NCI-H1694 treated with DMSO at 0.1 percent for 48 hours (cell line): Measurements from ENCODE around the gene SNCA.

ENCODE experiments used
- DNase-seq: peaks from one replicate; lab custom pipeline; 2025; lab: John Stamatoyannopoulos, UW

The SNCA gene

GRCh38 chr4:89754531-89754930 lies 82.4 kb downstream of the SNCA start:
- no peak for DNase-seq

- DNase-seq: peak; percentile 79
Measured at GRCh38 chr4:89753601-89754066, 83.3 kb downstream of the SNCA start.

GRCh38 chr4:89752932-89753598 lies 83.9 kb downstream of the SNCA start:
- peak; percentile 47 for DNase-seq

GRCh38 chr4:89751416-89751815 lies 85.5 kb downstream of the SNCA start:
- no peak for DNase-seq

DNA sequence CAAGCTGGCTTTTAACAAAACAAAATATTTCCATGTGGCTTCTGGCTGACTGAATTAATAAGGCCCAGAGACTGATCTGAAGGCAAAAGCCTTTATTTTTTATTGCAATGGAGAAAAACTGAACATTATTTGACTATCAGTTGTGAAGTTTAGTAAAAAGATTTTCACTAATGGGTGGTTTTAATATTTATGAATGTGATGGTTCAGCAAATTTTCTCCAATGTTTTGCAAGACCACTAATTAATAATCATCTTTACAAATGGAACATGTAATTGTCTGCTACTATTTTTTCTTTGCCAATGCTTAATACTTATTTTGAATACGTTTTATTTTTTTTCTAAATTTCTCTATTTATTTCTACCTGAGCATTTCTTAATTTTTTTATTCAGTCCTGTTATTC lies 90.6 kb downstream of the SNCA start:
- no peak for DNase-seq

DNA sequence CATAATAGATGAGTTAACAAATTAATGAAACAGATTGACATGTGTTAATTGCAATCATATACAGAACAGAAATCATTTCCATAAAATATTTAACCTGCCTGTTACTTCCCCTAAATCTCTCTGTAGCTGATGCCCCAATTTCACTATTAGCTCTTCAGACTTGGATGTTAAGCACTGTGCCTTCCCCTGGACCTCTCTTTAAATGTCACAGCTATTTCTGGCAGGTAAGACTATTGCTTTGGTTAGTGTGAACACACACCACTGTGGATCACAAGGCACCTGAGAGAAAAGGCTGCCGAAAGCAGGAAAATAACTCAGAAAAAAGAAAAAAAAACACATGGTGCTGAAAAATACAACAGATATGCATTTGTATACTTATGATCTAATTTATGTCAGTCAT lies 91.3 kb downstream of the SNCA start:
- DNase-seq: no peak

- no peak for DNase-seq
Measured at GRCh38 chr4:89744914-89745313, 92.0 kb downstream of the SNCA start.

GRCh38 chr4:89741768-89742167 lies 95.2 kb downstream of the SNCA start:
- DNase-seq: no peak

DNA sequence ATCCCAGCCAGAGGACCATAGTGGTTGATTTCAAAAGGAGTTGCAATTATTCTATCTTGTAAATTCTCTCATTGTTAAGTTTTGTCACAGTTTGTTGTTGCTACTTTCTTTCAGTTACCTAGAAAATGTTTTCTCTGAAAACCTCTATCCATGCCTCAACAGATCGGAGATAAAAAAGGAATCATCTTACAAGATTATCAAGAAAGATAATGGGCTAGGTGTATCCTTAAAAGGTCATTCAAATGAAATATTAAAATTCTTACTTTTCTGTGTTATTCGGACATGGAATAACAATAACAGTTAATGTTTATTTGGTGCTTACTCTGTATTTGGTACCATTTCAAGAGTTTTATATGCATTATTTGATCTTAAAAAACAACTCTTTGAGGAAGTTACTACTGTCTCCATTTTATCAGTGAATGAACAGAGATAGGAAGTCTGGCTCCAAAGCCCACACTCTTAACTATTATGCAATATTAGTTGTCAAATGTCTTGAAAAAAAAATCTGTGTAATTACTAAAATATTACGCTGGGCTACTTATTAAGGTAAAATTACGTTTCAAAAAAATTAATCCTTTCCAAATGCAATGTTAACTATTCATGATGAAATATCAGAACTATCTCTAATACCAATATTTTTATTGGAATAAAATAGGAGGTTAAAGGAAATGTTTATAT lies 97.5 kb downstream of the SNCA start:
- DNase-seq: no peak

DNA sequence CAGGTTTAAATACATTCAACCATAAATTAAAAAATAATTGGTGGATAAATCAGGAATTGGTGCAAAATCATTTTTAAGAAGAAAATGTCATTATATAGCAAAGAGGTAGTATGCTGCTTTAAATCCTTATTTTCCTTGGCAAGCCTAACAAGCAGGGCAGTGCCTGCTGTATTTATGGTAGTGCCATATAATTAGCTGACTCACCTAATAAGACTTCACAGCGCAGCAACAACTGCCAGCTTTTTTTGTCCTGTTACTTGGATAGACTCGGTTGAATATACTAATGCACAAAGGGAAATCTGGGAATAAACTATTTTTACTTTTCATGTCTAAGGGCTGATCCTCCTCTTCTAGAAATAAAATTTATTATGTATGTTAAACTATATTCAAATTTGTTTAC lies 99.1 kb downstream of the SNCA start:
- peak; percentile 34 for DNase-seq

- no peak for DNase-seq
Measured at GRCh38 chr4:89733946-89734345, 103.0 kb downstream of the SNCA start.

- no peak for DNase-seq
Measured at GRCh38 chr4:89727238-89727637, 109.7 kb downstream of the SNCA start.

DNA sequence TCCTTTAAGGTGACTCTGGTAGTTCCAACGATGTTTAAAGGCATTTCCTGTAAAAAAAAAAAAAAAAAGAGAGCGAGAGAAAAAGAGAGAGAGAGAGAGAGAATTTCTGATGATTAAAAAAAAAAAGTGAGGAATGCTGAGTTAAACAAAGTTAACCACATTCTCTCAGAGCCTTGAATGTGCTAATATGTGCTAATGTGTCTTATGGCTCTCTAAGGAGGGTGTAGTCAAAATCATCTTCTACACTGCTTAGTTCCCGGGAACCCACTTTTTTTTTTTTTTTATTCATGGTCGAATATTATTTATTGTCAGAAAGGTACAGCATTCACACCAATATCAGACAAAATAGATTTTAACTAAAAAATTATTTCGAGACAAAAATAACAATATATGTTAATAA lies 111.7 kb downstream of the SNCA start:
- DNase-seq: no peak

- DNase-seq: no peak
Measured at GRCh38 chr4:89724716-89725115, 112.2 kb downstream of the SNCA start.

- no peak for DNase-seq
Measured at GRCh38 chr4:89723096-89723495, 113.9 kb downstream of the SNCA start.

- DNase-seq: no peak
Measured at GRCh38 chr4:89722517-89722916, 114.4 kb downstream of the SNCA start.

GRCh38 chr4:89720981-89721380 lies 116.0 kb downstream of the SNCA start:
- no peak for DNase-seq

- no peak for DNase-seq
Measured at GRCh38 chr4:89719536-89720090, 117.3 kb downstream of the SNCA start.

DNA sequence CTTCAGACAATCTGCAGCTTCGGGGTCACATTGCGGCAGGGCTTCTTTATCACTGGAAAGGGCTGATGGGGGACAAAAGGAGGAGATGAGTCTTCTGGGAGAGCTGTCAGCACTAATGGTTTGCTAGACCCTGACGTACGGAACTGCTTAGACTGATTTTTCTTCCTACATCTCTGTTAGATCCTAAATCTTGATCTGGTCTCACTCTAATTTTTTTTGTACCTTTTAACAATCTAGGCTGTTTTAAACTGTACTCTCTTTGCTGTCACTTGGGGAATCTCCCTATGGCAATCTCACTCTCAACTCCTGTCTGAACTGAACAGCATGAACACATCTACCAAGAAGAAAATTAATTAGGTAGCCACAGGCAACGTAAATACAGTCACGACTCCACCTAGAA lies 120.1 kb downstream of the SNCA start:
- DNase-seq: no peak

DNA sequence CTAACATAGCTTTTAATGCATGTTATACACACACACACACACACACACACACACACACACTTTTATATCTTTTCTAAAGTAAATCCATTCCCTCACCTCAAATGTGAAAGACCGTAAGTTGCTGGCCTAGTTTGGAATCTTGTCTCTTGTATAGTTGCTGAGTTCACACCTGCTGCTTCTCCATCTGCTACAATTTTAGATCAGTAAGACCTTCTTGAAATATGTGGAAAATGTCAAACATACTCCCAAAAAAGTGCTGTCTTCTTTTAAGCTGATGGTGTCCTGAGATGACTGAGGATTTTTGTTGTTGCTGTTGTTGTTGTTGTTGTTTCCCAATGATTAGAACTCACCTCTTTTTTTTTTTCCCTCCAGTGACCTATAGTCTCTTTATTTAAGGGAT lies 121.3 kb downstream of the SNCA start:
- DNase-seq: no peak

- DNase-seq: no peak
Measured at GRCh38 chr4:89712827-89713226, 124.1 kb downstream of the SNCA start.

- no peak for DNase-seq
Measured at GRCh38 chr4:89712141-89712540, 124.8 kb downstream of the SNCA start.

DNA sequence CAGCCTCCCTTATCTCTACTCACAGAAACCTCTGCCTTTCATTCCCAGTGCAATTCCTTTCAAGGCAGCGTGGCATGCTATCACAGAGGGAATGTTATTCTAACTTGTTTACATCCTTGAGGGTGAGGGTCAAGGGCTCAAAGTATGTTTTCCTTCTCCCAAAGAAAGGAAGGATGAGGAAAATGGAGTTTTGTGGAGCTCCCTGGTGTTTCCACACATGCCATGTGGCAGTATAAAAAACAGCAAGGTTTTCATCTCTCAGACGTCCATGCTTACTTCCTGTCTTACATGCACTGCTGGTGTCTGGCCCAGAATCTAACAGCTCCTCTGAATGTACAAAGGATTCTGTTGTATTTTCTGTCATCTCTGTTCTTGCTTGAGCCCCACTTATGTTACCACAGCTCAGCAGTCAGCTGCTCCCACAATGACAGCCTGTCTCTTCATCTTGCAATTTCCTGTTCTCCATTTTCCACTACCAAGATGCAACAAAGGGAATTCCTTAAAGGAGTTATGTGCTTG lies 128.0 kb downstream of the SNCA start:
- no peak for DNase-seq
